Measurements from ENCODE around the gene ABTB2. TPM values are rescaled to one million over a fixed set of nuclear protein-coding genes. Genes with fewer than 3 reads are reported as not detected.

ABTB2 gene
- total and polyA plus RNA-seq, 10 of the 15 experiments (the other 5 are each of a cell fraction or from before 2014, with no cell fraction given), result 0.13 to 2.1 (median 0.72) TPM

GRCh38 chr11:34197256-34197655 lies 160.6 kb downstream of the ABTB2 start:
- in situ Hi-C loops (cut with MboI) (no loop called here), intact Hi-C loops (cut with micrococcal nuclease; ENCODE audit: unreplicated experiment) (no loop called here)
- TF ChIP-seq SREBF2 (IDR thresholded peaks at IDR 0.05; ENCODE audit: low read length) (no peak), ELK1 (IDR thresholded peaks at IDR 0.05; ENCODE audit: low read depth, low read length) (no peak), CBX5 (IDR thresholded peaks at IDR 0.05; ENCODE audit: low read depth) (no peak), EP300 (IDR thresholded peaks at IDR 0.05; ENCODE audit: borderline replicate concordance in 1 of 2, control insufficient read depth in 1 of 2, low read depth in 2 of 2, low read length in 2 of 2) (no peak), MYB (IDR thresholded peaks at IDR 0.05; ENCODE audit: borderline replicate concordance, low read depth, low read length) (no peak), TARDBP (IDR thresholded peaks at IDR 0.05; ENCODE audit: borderline replicate concordance) (no peak), SUPT20H (IDR thresholded peaks at IDR 0.05; ENCODE audit: borderline replicate concordance, control insufficient read depth, low read depth, low read length) (no peak), ZBTB4 (CRISPR knock-in tag; IDR thresholded peaks at IDR 0.05) (no peak), CHD1 (IDR thresholded peaks at IDR 0.05; ENCODE audit: low read depth, low read length) (no peak), BACH1 (IDR thresholded peaks at IDR 0.05; ENCODE audit: borderline replicate concordance) (no peak), NFIC (IDR thresholded peaks at IDR 0.05; ENCODE audit: low read depth, low read length) (no peak)
- no peak overlapping the region for H3K4me2 ChIP-seq (ENCODE audit: control insufficient read depth, insufficient read depth)
- ATAC-seq (no peak), FAIRE-seq (no peak), DNase-seq (ENCODE audit: low read depth, low spot score) (no peak)
- H3K79me2 ChIP-seq (ENCODE audit: control insufficient read depth, insufficient read depth, low read length), result no peaks in the 10 kb centered on the region
- no peaks in the 10 kb centered on the region for H3K36me3 ChIP-seq (ENCODE audit: control insufficient read depth in 2 of 2, insufficient read depth in 2 of 2, low read length in 1 of 2)
- no peak overlapping the region for H3K27ac ChIP-seq (ENCODE audit: control insufficient read depth, insufficient read depth)
- no TSS peak for BruUV-seq (replicated peaks)
- H3K9ac ChIP-seq (ENCODE audit: control insufficient read depth, insufficient read depth, low read length), result no peak overlapping the region
- 79% methylated on average over 16 of the region's 16 CpGs for WGBS (ENCODE audit: insufficient coverage, insufficient replicate concordance, low lambda C conversion rate, missing lambda C conversion rate)
- no peak overlapping the region for H2AFZ ChIP-seq (ENCODE audit: control insufficient read depth, low read depth, low read length)
- ChIA-PET CTCF (interaction anchor here (1.1 to 1.4 kb wide), 2 partner anchors 9 to 19 kb away, joined by 3 read pairs; no protein-coding TSS in a partner anchor), SMC1A (ENCODE audit: uncharacterized antibody, unreplicated experiment) (no interaction called here), RAD21 (ENCODE audit: unreplicated experiment) (no interaction called here), POLR2A (no interaction called here)
- H3K9me3 ChIP-seq (replicated peaks; ENCODE audit: control insufficient read depth, insufficient read depth, low read length), result no peaks in the 10 kb centered on the region
- no peaks in the 10 kb centered on the region for H3K27me3 ChIP-seq (replicated peaks in 1 of 2; ENCODE audit: control insufficient read depth in 2 of 2, insufficient read depth in 2 of 2, low read length in 1 of 2)
- no peak overlapping the region for H3K4me3 ChIP-seq
- H4K20me1 ChIP-seq (ENCODE audit: control insufficient read depth, insufficient read depth), result no peaks in the 10 kb centered on the region
- H3K4me1 ChIP-seq (ENCODE audit: control insufficient read depth, insufficient read depth, low read length), result no peaks in the 10 kb centered on the region
